Mesendoderm (in vitro differentiated cells): ENCODE data around the gene TNFAIP2.
A peak's percentile ranks its signal among the peaks of the same experiment; 100 is the strongest.

Experiments used
- DNase-seq: peaks from one replicate; pipeline ENCODE4 v3.0.0; 2013
- H2AK5ac ChIP-seq: 2 replicates; pipeline ENCODE4 v1.6.1; 2013; ENCODE audit warnings: low read length, inconsistent platforms
- H2BK120ac ChIP-seq: 2 replicates; pipeline ENCODE4 v1.6.1; 2013; ENCODE audit warnings: low read depth, mild to moderate bottlenecking, low read length, moderate library complexity, mixed read lengths
- H2BK15ac ChIP-seq: replicated peaks from 2 replicates; pipeline ENCODE4 v1.6.1; 2013; ENCODE audit warnings: low read depth, mild to moderate bottlenecking, moderate library complexity
- H2BK5ac ChIP-seq: 2 replicates; pipeline ENCODE4 v1.6.1; 2013; ENCODE audit warnings: low read length, inconsistent platforms
- H3K18ac ChIP-seq: 2 replicates; pipeline ENCODE4 v1.6.1; 2013; ENCODE audit warnings: mild to moderate bottlenecking, low read length, mixed read lengths
- H3K23ac ChIP-seq: one replicate; pipeline ENCODE4 v1.6.1; 2013; ENCODE audit warnings: low read length
- H3K27ac ChIP-seq: 2 replicates; pipeline ENCODE4 v1.5.1; 2013; ENCODE audit warnings: low read depth, mild to moderate bottlenecking, inconsistent platforms, low read length, moderate library complexity
- H3K27me3 ChIP-seq: 2 replicates; pipeline ENCODE4 v1.6.1; 2013; ENCODE audit warnings: low read length, control low read depth, mild to moderate bottlenecking, inconsistent platforms; ENCODE audit not compliant: insufficient read depth, poor library complexity
- H3K36me3 ChIP-seq: 2 replicates; pipeline ENCODE4 v1.6.1; 2013; ENCODE audit warnings: low read length, inconsistent platforms; ENCODE audit not compliant: control insufficient read depth, insufficient read depth
- H3K4ac ChIP-seq: one replicate; pipeline ENCODE4 v1.6.1; 2013; ENCODE audit warnings: low read depth, mild to moderate bottlenecking, low read length, moderate library complexity
- H3K4me1 ChIP-seq: 2 replicates; pipeline ENCODE4 v1.6.1; 2013; ENCODE audit warnings: low read depth, low read length, inconsistent platforms; ENCODE audit not compliant: control insufficient read depth
- H3K4me2 ChIP-seq: 2 replicates; pipeline ENCODE4 v1.6.1; 2013; ENCODE audit warnings: low read length
- H3K4me3 ChIP-seq: 2 replicates; pipeline ENCODE4 v1.5.1; 2013; ENCODE audit warnings: mild to moderate bottlenecking, low read length
- H3K56ac ChIP-seq: one replicate; pipeline ENCODE4 v1.6.1; 2013; ENCODE audit warnings: low read length
- H3K79me1 ChIP-seq: 2 replicates; pipeline ENCODE4 v1.6.1; 2013; ENCODE audit warnings: low read length, inconsistent platforms
- H3K79me2 ChIP-seq: 2 replicates; pipeline ENCODE4 v1.6.1; 2013; ENCODE audit warnings: mild to moderate bottlenecking, low read length; ENCODE audit not compliant: control insufficient read depth, insufficient read depth
- H3K9ac ChIP-seq: 2 replicates; pipeline ENCODE4 v1.6.1; 2013; ENCODE audit warnings: low read length, inconsistent platforms
- H4K5ac ChIP-seq: one replicate; pipeline ENCODE4 v1.6.1; 2013; ENCODE audit warnings: low read length
- H4K8ac ChIP-seq: one replicate; pipeline ENCODE4 v1.6.1; 2013; ENCODE audit warnings: low read depth, mild to moderate bottlenecking, control low read depth, low read length, moderate library complexity
- WGBS: extraction: QIAGEN DNeasy Blood & Tissue Kit; methylation state at CpG from one replicate; pipeline ENCODE4 v1.1.7; 2013; ENCODE audit warnings: low lambda C conversion rate, missing lambda C conversion rate; ENCODE audit not compliant: insufficient coverage; ENCODE audit errors: extremely low coverage; 5-methylcytosine and 5-hydroxymethylcytosine counted together

TNFAIP2 gene

GRCh38 chr14:103126873-103127304 lies 3.6 kb downstream of the TNFAIP2 start:
- Histone ChIP-seq H2BK120ac (no peak overlapping the region), H3K79me1 (peaks cover 5% of the 10 kb centered on the region), H2AK5ac (no peak overlapping the region), H2BK5ac (no peak overlapping the region), H2BK15ac (no peak overlapping the region), H3K27me3 (no peaks in the 10 kb centered on the region), H3K18ac (no peak overlapping the region), H3K4me1 (peaks cover 8% of the 10 kb centered on the region), H3K9ac (peak overlapping the region; percentile 55), H3K4me3 (no peak overlapping the region), H3K23ac (peak overlapping the region; percentile 89), H3K36me3 (peaks cover 1% of the 10 kb centered on the region), H3K27ac (no peak overlapping the region), H3K56ac (peak overlapping the region; percentile 73), H4K5ac (no peak overlapping the region), H3K4ac (no peak overlapping the region), H3K79me2 (peaks cover 1% of the 10 kb centered on the region), H4K8ac (no peak overlapping the region), H3K4me2 (peak overlapping the region; percentile 56)
- DNase-seq: peak; percentile 90
- WGBS: no CpG with 5 or more reads among the region's 62 CpGs

- Histone ChIP-seq H3K36me3 (peaks cover 1% of the 10 kb centered on the region), H2AK5ac (no peak overlapping the region), H2BK120ac (no peak overlapping the region), H3K4me3 (no peak overlapping the region), H3K4me1 (peaks cover 7% of the 10 kb centered on the region), H3K9ac (peak overlapping the region; percentile 25), H3K79me1 (peaks cover 5% of the 10 kb centered on the region), H3K23ac (no peak overlapping the region), H2BK15ac (no peak overlapping the region), H2BK5ac (no peak overlapping the region), H4K5ac (no peak overlapping the region), H3K27ac (no peak overlapping the region), H3K4ac (no peak overlapping the region), H3K56ac (peak overlapping the region; percentile 67), H3K18ac (no peak overlapping the region), H3K27me3 (no peaks in the 10 kb centered on the region), H3K79me2 (peaks cover 1% of the 10 kb centered on the region), H3K4me2 (no peak overlapping the region), H4K8ac (no peak overlapping the region)
- no CpG with 5 or more reads among the region's 39 CpGs for WGBS
- DNase-seq: no peak
Measured at GRCh38 chr14:103127356-103127755, 4.1 kb downstream of the TNFAIP2 start.

GRCh38 chr14:103127861-103128598 lies 4.8 kb downstream of the TNFAIP2 start:
- no peak overlapping the region for H3K27ac ChIP-seq
- H3K4me2 ChIP-seq: no peak overlapping the region
- H2BK15ac ChIP-seq: no peak overlapping the region
- H3K27me3 ChIP-seq: no peaks in the 10 kb centered on the region
- WGBS: no CpG with 5 or more reads among the region's 16 CpGs
- H3K23ac ChIP-seq: no peak overlapping the region
- H3K79me1 ChIP-seq: peaks cover 5% of the 10 kb centered on the region
- no peak overlapping the region for H4K5ac ChIP-seq
- no peak overlapping the region for H2BK5ac ChIP-seq
- no peak overlapping the region for H3K4me3 ChIP-seq
- no peak for DNase-seq
- H3K36me3 ChIP-seq: peaks cover 5% of the 10 kb centered on the region
- no peak overlapping the region for H4K8ac ChIP-seq
- H2AK5ac ChIP-seq: no peak overlapping the region
- H3K79me2 ChIP-seq: peaks cover 1% of the 10 kb centered on the region
- H3K4me1 ChIP-seq: peaks cover 3% of the 10 kb centered on the region
- H3K4ac ChIP-seq: no peak overlapping the region
- no peak overlapping the region for H3K9ac ChIP-seq
- no peak overlapping the region for H3K56ac ChIP-seq
- no peak overlapping the region for H3K18ac ChIP-seq
- H2BK120ac ChIP-seq: no peak overlapping the region

- Histone ChIP-seq H4K5ac (no peak overlapping the region), H3K4me3 (no peak overlapping the region), H2AK5ac (no peak overlapping the region), H3K4ac (no peak overlapping the region), H3K27ac (no peak overlapping the region), H3K23ac (no peak overlapping the region), H3K56ac (no peak overlapping the region), H3K27me3 (no peaks in the 10 kb centered on the region), H3K4me2 (no peak overlapping the region), H3K4me1 (peaks cover 3% of the 10 kb centered on the region), H3K79me2 (peaks cover 1% of the 10 kb centered on the region), H3K36me3 (peaks cover 5% of the 10 kb centered on the region), H3K9ac (no peak overlapping the region), H3K79me1 (peaks cover 5% of the 10 kb centered on the region), H4K8ac (no peak overlapping the region), H2BK120ac (no peak overlapping the region), H2BK15ac (no peak overlapping the region), H3K18ac (no peak overlapping the region), H2BK5ac (no peak overlapping the region)
- no peak for DNase-seq
- WGBS: no CpG with 5 or more reads among the region's 13 CpGs
Measured at GRCh38 chr14:103128631-103129300, 5.5 kb downstream of the TNFAIP2 start.

- Histone ChIP-seq H3K4ac (no peak overlapping the region), H3K4me1 (no peaks in the 10 kb centered on the region), H4K5ac (no peak overlapping the region), H3K23ac (no peak overlapping the region), H3K4me3 (no peak overlapping the region), H3K79me1 (peaks cover 2% of the 10 kb centered on the region), H3K27me3 (no peaks in the 10 kb centered on the region), H3K18ac (no peak overlapping the region), H3K56ac (no peak overlapping the region), H2BK5ac (no peak overlapping the region), H3K9ac (no peak overlapping the region), H4K8ac (no peak overlapping the region), H3K27ac (no peak overlapping the region), H3K4me2 (no peak overlapping the region), H3K36me3 (peaks cover 8% of the 10 kb centered on the region), H3K79me2 (no peaks in the 10 kb centered on the region), H2BK15ac (no peak overlapping the region), H2AK5ac (no peak overlapping the region), H2BK120ac (no peak overlapping the region)
- WGBS: no CpG with 5 or more reads among the region's 12 CpGs
- peak; percentile 50 for DNase-seq
Measured at GRCh38 chr14:103129301-103130016, 6.2 kb downstream of the TNFAIP2 start.
